ENCODE data around the gene FOLR2. TPM values are rescaled to one million over a fixed set of nuclear protein-coding genes. Genes with fewer than 3 reads are reported as not detected.

FOLR2 gene
- total and polyA plus RNA-seq, 2 of the 8 experiments (the other 6 are each of a cell fraction or from before 2014, with no cell fraction given) = not detected

GRCh38 chr11:72242141-72242540 is 25.5 kb downstream of the FOLR2 start:
- Histone ChIP-seq H4K91ac (replicated peaks; ENCODE audit: insufficient read length, low read length) (no peak overlapping the region), H2AFZ (ENCODE audit: low read length) (no peak overlapping the region), H3K56ac (replicated peaks; ENCODE audit: insufficient read length, low read depth, low read length) (no peak overlapping the region), H2BK15ac (ENCODE audit: low read length) (no peak overlapping the region), H3K4me3 (ENCODE audit: extremely low read depth in 1 of 4, insufficient read depth in 2 of 4, low read depth in 3 of 4, low read length in 4 of 4) (no peak overlapping the region), H3K79me1 (ENCODE audit: low read depth, low read length) (no peaks in the 10 kb centered on the region), H3K79me2 (ENCODE audit: control insufficient read depth in 1 of 2, insufficient read depth in 2 of 2, low read length in 2 of 2) (no peaks in the 10 kb centered on the region), H3K27ac (ENCODE audit: low read depth, low read length) (no peak overlapping the region), H3K9me3 (ENCODE audit: insufficient read depth in 2 of 2, low read depth in 1 of 2, low read length in 1 of 2) (no peaks in the 10 kb centered on the region; a peak in 1 of 4 replicates), H2BK12ac (ENCODE audit: low read depth, low read length) (no peak overlapping the region), H3K4ac (replicated peaks; ENCODE audit: insufficient read length, low read depth, low read length) (no peak overlapping the region), H2BK120ac (replicated peaks; ENCODE audit: low read depth, low read length) (no peak overlapping the region), H4K20me1 (replicated peaks in 1 of 2; ENCODE audit: control insufficient read depth in 1 of 2, insufficient read depth in 2 of 2, low read length in 2 of 2) (peaks cover 6 to 11% of the 10 kb centered on the region in 2 experiments), H3K23ac (ENCODE audit: insufficient read length) (no peak overlapping the region), H3K36me3 (ENCODE audit: control insufficient read depth in 2 of 4, insufficient read depth in 4 of 4, low read length in 3 of 4) (peaks cover 2 to 8% (median 4%) of the 10 kb centered on the region in 4 experiments; a peak in 3 of 8 replicates), H3K27me3 (replicated peaks in 1 of 4; ENCODE audit: control insufficient read depth in 3 of 4, extremely low read depth in 1 of 4, insufficient read depth in 3 of 4, low read length in 3 of 4) (peaks cover 70 to 86% (median 83%) of the 10 kb centered on the region in 4 experiments), H4K5ac (ENCODE audit: insufficient read length, low read depth, low read length) (no peak overlapping the region), H3K4me2 (ENCODE audit: insufficient read depth in 1 of 2, low read depth in 2 of 2, low read length in 2 of 2) (no peak overlapping the region; a peak in 1 of 4 replicates), H2AK5ac (ENCODE audit: low read depth, low read length) (no peak overlapping the region), H3K23me2 (ENCODE audit: low read depth, low read length) (peaks cover 20% of the 10 kb centered on the region; the same call in 1 of the 2 replicates), H3K14ac (ENCODE audit: insufficient read length) (no peak overlapping the region), H3K9ac (replicated peaks in 1 of 4; ENCODE audit: extremely low read depth in 1 of 4, low read depth in 3 of 4, low read length in 3 of 4) (no peak overlapping the region), H2BK20ac (ENCODE audit: low read length) (no peak overlapping the region), H3K18ac (ENCODE audit: extremely low read depth, low read length) (no peak overlapping the region), H2BK5ac (ENCODE audit: low read depth, low read length) (no peak overlapping the region), H4K8ac (ENCODE audit: extremely low read depth, insufficient read depth, low read length) (no peak overlapping the region), H3K4me1 (replicated peaks in 1 of 4; ENCODE audit: control insufficient read depth in 3 of 4, insufficient read depth in 4 of 4, low read length in 3 of 4) (peaks cover 5 to 40% (median 24%) of the 10 kb centered on the region in 4 experiments)
- 93% methylated on average over 2 of the region's 2 CpGs; no CpG with 5 or more reads in 1 of the 2 experiments for WGBS, 2 experiments (ENCODE audit: extremely low coverage in 1 of 2, insufficient coverage in 1 of 2, insufficient read length in 1 of 2, insufficient replicate concordance in 2 of 2, low coverage in 1 of 2, low lambda C conversion rate in 2 of 2, missing lambda C conversion rate in 1 of 2)
- ChIA-PET POLR2A (ENCODE audit: partially characterized antibody) (no interaction called here), CTCF (ENCODE audit: partially characterized antibody) (interaction anchor here (0.6 to 10.0 kb wide), 4 partner anchors 37 to 189 kb away, joined by 3 to 101 read pairs (median 3); partner anchors contain the start of gene CLPB)
- DNase-seq (ENCODE audit: low read depth in 1 of 2, low spot score in 2 of 2) (no peak), FAIRE-seq (no peak)
- TF ChIP-seq JUND (IDR thresholded peaks at IDR 0.05; ENCODE audit: low read length) = no peak
- no peak for TF ChIP-seq POLR2A (IDR thresholded peaks at IDR 0.05; ENCODE audit: control extremely low read depth in 1 of 2, low read depth in 2 of 2, low read length in 2 of 2)
- TF ChIP-seq CHD2 (IDR thresholded peaks at IDR 0.05; ENCODE audit: low read length) = no peak
- TF ChIP-seq HDAC2 (IDR thresholded peaks at IDR 0.05; ENCODE audit: borderline replicate concordance in 1 of 2, low read depth in 2 of 2, low read length in 2 of 2) = no peak
- no peak for TF ChIP-seq CTCF (IDR thresholded peaks at IDR 0.05; ENCODE audit: control extremely low read depth in 1 of 3, insufficient read depth in 1 of 3, low read depth in 1 of 3, low read length in 3 of 3)
- TF ChIP-seq CEBPB (IDR thresholded peaks at IDR 0.05; ENCODE audit: low read depth, low read length) = no peak
- no peak for TF ChIP-seq RFX5 (IDR thresholded peaks at IDR 0.05; ENCODE audit: borderline replicate concordance, low read depth, low read length)
- TF ChIP-seq EGR1 (IDR thresholded peaks at IDR 0.05; ENCODE audit: borderline replicate concordance, low read depth, low read length) = no peak
- TF ChIP-seq CBX8 (IDR thresholded peaks at IDR 0.05; ENCODE audit: borderline replicate concordance, low read depth, low read length) = no peak

Measured in H1 (cell line).